ENCODE results near the gene ERVFRD-1.

GRCh38 chr6:11093376-11093625, 18.2 kb downstream of the ERVFRD-1 start:
- TF ChIP-seq CTCF (IDR thresholded peaks at IDR 0.05; ENCODE audit: insufficient read depth, low read length) (no peak), GABPA (IDR thresholded peaks at IDR 0.05; ENCODE audit: low read depth) (no peak), POLR2AphosphoS5 (IDR thresholded peaks at IDR 0.05; ENCODE audit: low read depth) (no peak), REST (IDR thresholded peaks at IDR 0.05; ENCODE audit: insufficient replicate concordance, low read depth) (peak; percentile 45)
